ENCODE results near the gene SPSB1. TPM values are rescaled to one million over a fixed set of nuclear protein-coding genes. Genes with fewer than 3 reads are reported as not detected.

The SPSB1 gene
- total RNA-seq, 4 donors from 2014 or later: 69.3 to 168 (median 94.1) TPM

GRCh38 chr1:9399510-9400424 is 107.1 kb downstream of the SPSB1 start:
- peaks cover 0 to 25% (median 11%) of the 10 kb centered on the region in 4 donors for H3K4me1 ChIP-seq
- no peaks in the 10 kb centered on the region for H3K36me3 ChIP-seq
- DNase-seq: peak in 1 of 3 donors; percentile 67
- H3K27ac ChIP-seq: peak overlapping the region in 2 of 4 donors; percentile 0 to 35
- no peaks in the 10 kb centered on the region for H3K9me3 ChIP-seq
- H3K4me3 ChIP-seq: no peak overlapping the region
- TF ChIP-seq POLR2A (IDR thresholded peaks at IDR 0.05) (no peak), CTCF (IDR thresholded peaks at IDR 0.05) (no peak)
- H3K27me3 ChIP-seq: no peaks in the 10 kb centered on the region

- TF ChIP-seq CTCF (IDR thresholded peaks at IDR 0.05) (no peak), POLR2A (IDR thresholded peaks at IDR 0.05) (no peak)
- Histone ChIP-seq H3K27ac (peak overlapping the region in 2 of 4 donors; percentile 0 to 25), H3K36me3 (no peaks in the 10 kb centered on the region), H3K4me3 (no peak overlapping the region), H3K27me3 (no peaks in the 10 kb centered on the region), H3K9me3 (no peaks in the 10 kb centered on the region), H3K4me1 (peaks cover 0 to 25% (median 11%) of the 10 kb centered on the region in 4 donors)
- DNase-seq: peak in 1 of 3 donors; percentile 30
Observed at GRCh38 chr1:9400425-9401079, 107.9 kb downstream of the SPSB1 start.

- no peak overlapping the region for H3K4me3 ChIP-seq
- H3K4me1 ChIP-seq: peaks cover 0 to 25% (median 11%) of the 10 kb centered on the region in 4 donors
- TF ChIP-seq CTCF (IDR thresholded peaks at IDR 0.05) (no peak), POLR2A (IDR thresholded peaks at IDR 0.05) (no peak)
- DNase-seq: no peak
- no peaks in the 10 kb centered on the region for H3K36me3 ChIP-seq
- no peaks in the 10 kb centered on the region for H3K27me3 ChIP-seq
- no peaks in the 10 kb centered on the region for H3K9me3 ChIP-seq
- H3K27ac ChIP-seq: no peak overlapping the region
Observed at GRCh38 chr1:9401080-9401453, 108.4 kb downstream of the SPSB1 start.

- H3K9me3 ChIP-seq: no peaks in the 10 kb centered on the region
- H3K27me3 ChIP-seq: no peaks in the 10 kb centered on the region
- no peak for TF ChIP-seq CTCF (IDR thresholded peaks at IDR 0.05)
- TF ChIP-seq POLR2A (IDR thresholded peaks at IDR 0.05): no peak
- no peaks in the 10 kb centered on the region for H3K36me3 ChIP-seq
- peak overlapping the region in 1 of 4 donors; percentile 35 for H3K27ac ChIP-seq
- DNase-seq: no peak
- H3K4me1 ChIP-seq: peaks cover 0 to 25% (median 11%) of the 10 kb centered on the region in 4 donors
- no peak overlapping the region for H3K4me3 ChIP-seq
Observed at GRCh38 chr1:9402256-9402616, 109.5 kb downstream of the SPSB1 start.

GRCh38 chr1:9402717-9403225 is 110.1 kb downstream of the SPSB1 start:
- Histone ChIP-seq H3K27me3 (no peaks in the 10 kb centered on the region), H3K4me3 (no peak overlapping the region), H3K27ac (no peak overlapping the region), H3K9me3 (no peaks in the 10 kb centered on the region), H3K36me3 (no peaks in the 10 kb centered on the region), H3K4me1 (peaks cover 0 to 25% (median 11%) of the 10 kb centered on the region in 4 donors)
- no peak for DNase-seq
- TF ChIP-seq CTCF (IDR thresholded peaks at IDR 0.05) (no peak), POLR2A (IDR thresholded peaks at IDR 0.05) (no peak)

All from Peyer's patch (tissue), 4 donors.